Coronary artery (tissue), 2 donors: ENCODE measurements around the gene CCDC177.
A peak's percentile ranks its signal among the peaks of the same experiment; 100 is the strongest.

Source experiments
- DNase-seq: peaks from one replicate; pipeline ENCODE4 v3.0.0-alpha.2; 2017; ENCODE audit warnings: low spot score
- H3K27ac ChIP-seq, 2 donors: fragments of 200-600 bp; sonication (generic); one replicate each; pipeline ENCODE4 v1.5.1; 2016 to 2019
- H3K4me3 ChIP-seq: fragments of 200-600 bp; sonication (generic); 2 replicates; pipeline ENCODE4 v1.5.1; 2016; ENCODE audit warnings: mild to moderate bottlenecking, moderate library complexity
- CTCF ChIP-seq: fragments of 200-600 bp; sonication (generic); IDR thresholded peaks from one replicate; pipeline ENCODE4 v1.5.1; 2019; ENCODE audit warnings: antibody characterized with exemption

CCDC177 gene

GRCh38 chr14:69539631-69540410 lies 34.9 kb downstream of the CCDC177 start:
- Histone ChIP-seq H3K27ac (peak overlapping the region in 1 of 2 donors; percentile 22), H3K4me3 (no peak overlapping the region)
- TF ChIP-seq CTCF = no peak
- DNase-seq = no peak

- TF ChIP-seq CTCF = no peak
Observed at GRCh38 chr14:69538766-69539165, 35.9 kb downstream of the CCDC177 start.

GRCh38 chr14:69537900-69538299 lies 36.8 kb downstream of the CCDC177 start:
- Histone ChIP-seq H3K27ac (no peak overlapping the region), H3K4me3 (no peak overlapping the region)
- TF ChIP-seq CTCF = no peak
- no peak for DNase-seq

More at GRCh38 chr14:69538766-69539165, 35.9 kb downstream of the CCDC177 start:
- H3K4me3 ChIP-seq = no peak overlapping the region
- no peak overlapping the region for H3K27ac ChIP-seq
- no peak for DNase-seq

- no peak overlapping the region for H3K27ac ChIP-seq
- no peak for DNase-seq
- no peak overlapping the region for H3K4me3 ChIP-seq
- TF ChIP-seq CTCF = no peak
Observed at GRCh38 chr14:69536971-69537370, 37.7 kb downstream of the CCDC177 start.

GRCh38 chr14:69535230-69535848 lies 39.3 kb downstream of the CCDC177 start:
- peak; percentile 28 for TF ChIP-seq CTCF
- no peak overlapping the region for H3K4me3 ChIP-seq
- no peak for DNase-seq

GRCh38 chr14:69532561-69533340 lies 41.9 kb downstream of the CCDC177 start:
- no peak for TF ChIP-seq CTCF
- no peak overlapping the region for H3K4me3 ChIP-seq
- no peak overlapping the region for H3K27ac ChIP-seq
- DNase-seq = no peak

More at GRCh38 chr14:69535230-69535848, 39.3 kb downstream of the CCDC177 start:
- no peak overlapping the region for H3K27ac ChIP-seq
